ENCODE measurements around the gene IGFL1. TPM values are rescaled to one million over a fixed set of nuclear protein-coding genes. Genes with fewer than 3 reads are reported as not detected.

IGFL1 gene
- total RNA-seq, 2 experiments from 2014 or later = not detected

DNA sequence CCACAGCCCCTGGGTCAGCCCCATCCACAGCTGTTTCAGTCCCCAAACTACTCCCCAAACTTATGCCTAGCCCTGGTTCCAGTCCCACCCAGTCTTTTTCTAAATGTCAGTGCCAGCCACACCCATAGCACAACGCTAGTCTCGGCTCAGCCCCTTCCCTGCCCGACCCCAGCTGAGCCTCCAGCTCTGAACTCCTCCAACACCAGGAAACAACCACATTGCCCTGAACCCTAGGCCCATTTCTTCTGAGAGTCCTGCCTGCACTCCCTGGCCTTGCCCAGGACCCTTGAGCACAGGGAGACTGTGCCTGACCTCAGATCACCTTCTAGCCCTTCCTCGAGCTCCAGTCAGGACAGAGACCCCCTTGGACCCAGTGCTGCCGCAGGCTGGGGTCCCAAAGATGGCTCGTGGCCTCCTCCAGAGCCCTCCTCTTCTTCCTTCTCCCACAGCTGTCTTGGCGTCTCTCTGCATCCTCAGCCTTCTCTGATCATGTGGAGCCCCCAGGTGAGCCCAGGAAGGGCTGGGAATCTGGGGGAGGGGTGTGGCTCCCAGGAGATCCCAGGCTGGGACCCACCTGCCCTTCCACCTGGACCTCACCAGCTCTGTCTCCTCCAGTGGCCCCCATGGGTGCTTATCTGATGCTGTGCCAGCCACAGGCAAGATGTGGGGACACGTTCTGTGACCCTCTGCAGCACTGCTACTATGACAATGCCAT lies 33.0 kb upstream of the IGFL1 start:
- POLR2A ChIA-PET = no interaction called here
- Histone ChIP-seq H4K20me1 (ENCODE audit: insufficient read depth, low read length) (no peaks in the 10 kb centered on the region), H3K4me3 (ENCODE audit: low read depth, low read length, poor library complexity, severe bottlenecking) (no peak overlapping the region), H3K4me1 (ENCODE audit: insufficient read depth, low read length, poor library complexity, severe bottlenecking) (no peaks in the 10 kb centered on the region), H2AFZ (ENCODE audit: low read length) (no peak overlapping the region), H3K27ac (ENCODE audit: low read depth, low read length, poor library complexity, severe bottlenecking) (no peak overlapping the region), H3K36me3 (ENCODE audit: insufficient read depth, low read length) (no peaks in the 10 kb centered on the region), H3K9me3 (ENCODE audit: low read length) (no peaks in the 10 kb centered on the region), H3K79me2 (ENCODE audit: insufficient read depth, low read depth, low read length) (no peaks in the 10 kb centered on the region), H3K9me2 (ENCODE audit: insufficient read depth, low read length) (no peaks in the 10 kb centered on the region), H3K4me2 (ENCODE audit: low read length) (no peak overlapping the region)
- no peak for DNase-seq (ENCODE audit: low spot score)
- intact Hi-C loops (cut with micrococcal nuclease; ENCODE audit: unreplicated experiment) = no loop called here
- CTCF ChIA-PET (ENCODE audit: unreplicated experiment) = no interaction called here
- TF ChIP-seq, protein P1, sequence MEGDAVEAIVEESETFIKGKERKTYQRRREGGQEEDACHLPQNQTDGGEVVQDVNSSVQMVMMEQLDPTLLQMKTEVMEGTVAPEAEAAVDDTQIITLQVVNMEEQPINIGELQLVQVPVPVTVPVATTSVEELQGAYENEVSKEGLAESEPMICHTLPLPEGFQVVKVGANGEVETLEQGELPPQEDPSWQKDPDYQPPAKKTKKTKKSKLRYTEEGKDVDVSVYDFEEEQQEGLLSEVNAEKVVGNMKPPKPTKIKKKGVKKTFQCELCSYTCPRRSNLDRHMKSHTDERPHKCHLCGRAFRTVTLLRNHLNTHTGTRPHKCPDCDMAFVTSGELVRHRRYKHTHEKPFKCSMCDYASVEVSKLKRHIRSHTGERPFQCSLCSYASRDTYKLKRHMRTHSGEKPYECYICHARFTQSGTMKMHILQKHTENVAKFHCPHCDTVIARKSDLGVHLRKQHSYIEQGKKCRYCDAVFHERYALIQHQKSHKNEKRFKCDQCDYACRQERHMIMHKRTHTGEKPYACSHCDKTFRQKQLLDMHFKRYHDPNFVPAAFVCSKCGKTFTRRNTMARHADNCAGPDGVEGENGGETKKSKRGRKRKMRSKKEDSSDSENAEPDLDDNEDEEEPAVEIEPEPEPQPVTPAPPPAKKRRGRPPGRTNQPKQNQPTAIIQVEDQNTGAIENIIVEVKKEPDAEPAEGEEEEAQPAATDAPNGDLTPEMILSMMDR (conservative IDR thresholded peaks at IDR 0.05; ENCODE audit: low read length) = no peak
- TF ChIP-seq EZH2phosphoT487 (IDR thresholded peaks at IDR 0.05; ENCODE audit: borderline replicate concordance, low read depth, low read length) = no peak
- no TSS peak for BruUV-seq (replicated peaks)

DNA sequence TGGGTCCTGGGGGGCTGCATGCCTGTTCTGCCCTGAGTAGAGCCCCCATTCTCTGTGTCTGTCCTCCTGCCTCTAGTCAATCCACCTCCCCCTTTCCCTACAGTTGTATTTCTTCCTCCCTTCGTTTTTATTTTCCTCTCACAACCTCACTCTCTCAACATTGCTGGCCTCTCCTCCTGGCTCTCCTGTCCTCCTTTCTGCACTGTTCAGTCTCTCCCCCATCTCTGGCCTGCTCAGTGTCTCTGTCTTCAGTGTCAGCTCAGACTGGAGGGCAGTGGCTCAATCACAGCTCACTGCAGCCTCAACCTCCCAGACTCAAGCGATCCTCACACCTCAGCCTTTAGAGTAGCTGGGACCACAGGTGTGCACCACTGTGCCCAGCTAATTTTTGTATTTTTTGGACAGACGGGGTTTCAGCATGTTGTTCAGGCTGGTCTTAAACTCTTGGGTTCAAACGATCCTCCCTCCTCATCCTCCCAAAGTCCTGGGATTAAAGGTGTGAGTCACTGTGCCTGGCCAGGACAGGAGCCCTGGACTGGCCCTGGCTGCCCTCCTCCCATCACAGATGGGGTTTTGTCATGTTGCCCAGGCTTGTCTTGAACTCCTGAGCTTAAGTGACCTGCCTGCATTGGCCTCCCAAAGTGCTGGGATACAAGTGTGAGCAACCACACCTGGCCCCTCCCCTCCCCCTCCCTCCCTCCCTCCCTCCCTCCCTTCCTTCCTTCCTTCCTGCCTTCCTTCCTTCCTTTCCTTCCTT lies 32.0 kb upstream of the IGFL1 start:
- intact Hi-C loops (cut with micrococcal nuclease; ENCODE audit: unreplicated experiment) = no loop called here
- no peaks in the 10 kb centered on the region for H3K9me2 ChIP-seq (ENCODE audit: insufficient read depth, low read length)
- no peaks in the 10 kb centered on the region for H3K9me3 ChIP-seq (ENCODE audit: low read length)
- H3K4me1 ChIP-seq (ENCODE audit: insufficient read depth, low read length, poor library complexity, severe bottlenecking) = no peaks in the 10 kb centered on the region
- H3K79me2 ChIP-seq (ENCODE audit: insufficient read depth, low read depth, low read length) = no peaks in the 10 kb centered on the region
- no peak overlapping the region for H3K27ac ChIP-seq (ENCODE audit: low read depth, low read length, poor library complexity, severe bottlenecking)
- no peak overlapping the region for H2AFZ ChIP-seq (ENCODE audit: low read length)
- H3K4me3 ChIP-seq (ENCODE audit: low read depth, low read length, poor library complexity, severe bottlenecking) = no peak overlapping the region
- no peaks in the 10 kb centered on the region for H4K20me1 ChIP-seq (ENCODE audit: insufficient read depth, low read length)
- POLR2A ChIA-PET = no interaction called here
- CTCF ChIA-PET (ENCODE audit: unreplicated experiment) = no interaction called here
- TF ChIP-seq, protein P1 (conservative IDR thresholded peaks at IDR 0.05; ENCODE audit: low read length) = no peak
- no peak for TF ChIP-seq EZH2phosphoT487 (IDR thresholded peaks at IDR 0.05; ENCODE audit: borderline replicate concordance, low read depth, low read length)
- BruUV-seq (replicated peaks) = no TSS peak
- no peak for DNase-seq (ENCODE audit: low spot score)
- no peak overlapping the region for H3K4me2 ChIP-seq (ENCODE audit: low read length)
- no peaks in the 10 kb centered on the region for H3K36me3 ChIP-seq (ENCODE audit: insufficient read depth, low read length)

DNA sequence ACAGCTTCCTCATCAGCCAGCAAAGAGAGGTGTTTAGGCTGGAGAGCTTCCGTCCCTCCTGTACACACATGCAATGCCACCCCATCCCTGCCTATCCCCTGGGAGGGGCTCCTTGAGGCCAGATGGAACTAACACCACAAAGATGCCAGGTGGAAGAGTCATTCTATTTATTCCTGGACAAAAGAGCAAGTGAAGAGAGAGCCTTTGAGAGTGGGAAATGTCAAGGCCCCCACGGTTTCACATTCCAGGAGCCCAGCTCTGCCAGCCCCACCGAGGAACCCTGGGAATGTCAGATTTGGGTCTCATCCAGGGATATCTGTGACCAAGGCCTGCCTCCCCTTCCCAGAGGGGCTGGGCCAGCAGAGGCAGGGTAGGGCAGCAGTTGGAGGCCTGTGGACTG lies 30.8 kb upstream of the IGFL1 start:
- intact Hi-C loops (cut with micrococcal nuclease; ENCODE audit: unreplicated experiment) = no loop called here
- CTCF ChIA-PET (ENCODE audit: unreplicated experiment) = no interaction called here

More for the DNA sequence above, 30.8 kb upstream of the IGFL1 start:
- no TSS peak for BruUV-seq (replicated peaks)
- no peaks in the 10 kb centered on the region for H3K79me2 ChIP-seq (ENCODE audit: insufficient read depth, low read depth, low read length)
- no peaks in the 10 kb centered on the region for H3K4me1 ChIP-seq (ENCODE audit: insufficient read depth, low read length, poor library complexity, severe bottlenecking)
- H3K9me3 ChIP-seq (ENCODE audit: low read length) = no peaks in the 10 kb centered on the region
- POLR2A ChIA-PET = no interaction called here
- no peaks in the 10 kb centered on the region for H3K36me3 ChIP-seq (ENCODE audit: insufficient read depth, low read length)
- no peak for DNase-seq (ENCODE audit: low spot score)
- H3K4me2 ChIP-seq (ENCODE audit: low read length) = no peak overlapping the region
- H2AFZ ChIP-seq (ENCODE audit: low read length) = no peak overlapping the region
- H3K27ac ChIP-seq (ENCODE audit: low read depth, low read length, poor library complexity, severe bottlenecking) = no peak overlapping the region
- no peak overlapping the region for H3K4me3 ChIP-seq (ENCODE audit: low read depth, low read length, poor library complexity, severe bottlenecking)
- H3K9me2 ChIP-seq (ENCODE audit: insufficient read depth, low read length) = no peaks in the 10 kb centered on the region
- no peak for TF ChIP-seq EZH2phosphoT487 (IDR thresholded peaks at IDR 0.05; ENCODE audit: borderline replicate concordance, low read depth, low read length)
- TF ChIP-seq, protein P1 (conservative IDR thresholded peaks at IDR 0.05; ENCODE audit: low read length) = no peak
- no peaks in the 10 kb centered on the region for H4K20me1 ChIP-seq (ENCODE audit: insufficient read depth, low read length)

Measured in OCI-LY7 (cell line).